Limb (tissue), 2 donors: ENCODE results near the gene OR51B2.
"Not testable (repeated sequence)": the region's sequence is repeated elsewhere in the genome, so short reads cannot be mapped to it uniquely, and the experiment has no call there.

Experiments
- DNase-seq, 2 donors: peaks; one replicate each; pipeline ENCODE4 v3.0.0-alpha.2; 2016; ENCODE audit errors: extremely low spot score in 2 of 2

The OR51B2 gene

GRCh38 chr11:5313326-5314023 is 10.6 kb downstream of the OR51B2 start:
- not testable (repeated sequence) for DNase-seq

GRCh38 chr11:5310423-5310822 is 13.7 kb downstream of the OR51B2 start:
- DNase-seq: no peak

GRCh38 chr11:5307256-5308019 is 16.7 kb downstream of the OR51B2 start:
- DNase-seq: no peak

GRCh38 chr11:5304046-5304445 is 20.1 kb downstream of the OR51B2 start:
- DNase-seq: no peak

GRCh38 chr11:5303626-5304025 is 20.5 kb downstream of the OR51B2 start:
- DNase-seq: no peak

GRCh38 chr11:5301846-5302245 is 22.3 kb downstream of the OR51B2 start, which contains the start of gene OR51B4:
Gene OR51B4, minus strand, starts transcription at chr11:5301946. Its CDS starts 0 bp downstream, at chr11:5301946.
- DNase-seq: no peak

GRCh38 chr11:5300251-5300650 is 23.8 kb downstream of the OR51B2 start:
- DNase-seq: no peak

- DNase-seq: no peak
Measured at GRCh38 chr11:5298451-5298850, 25.6 kb downstream of the OR51B2 start.

- DNase-seq: no peak
Measured at GRCh38 chr11:5297721-5298323, 26.3 kb downstream of the OR51B2 start.

- DNase-seq: not testable (repeated sequence)
Measured at GRCh38 chr11:5294342-5294995, 29.6 kb downstream of the OR51B2 start.

- no peak for DNase-seq
Measured at GRCh38 chr11:5293028-5293427, 31.1 kb downstream of the OR51B2 start.

- no peak for DNase-seq
Measured at GRCh38 chr11:5291207-5291838, 32.8 kb downstream of the OR51B2 start.

GRCh38 chr11:5290106-5290505 is 34.0 kb downstream of the OR51B2 start:
- DNase-seq: no peak

GRCh38 chr11:5289696-5290095 is 34.4 kb downstream of the OR51B2 start:
- DNase-seq: no peak

- no peak for DNase-seq
Measured at GRCh38 chr11:5288906-5289550, 35.1 kb downstream of the OR51B2 start.

- DNase-seq: no peak
Measured at GRCh38 chr11:5288108-5288905, 35.8 kb downstream of the OR51B2 start.

GRCh38 chr11:5286901-5287300 is 37.2 kb downstream of the OR51B2 start:
- DNase-seq: no peak

- DNase-seq: no peak
Measured at GRCh38 chr11:5286351-5286750, 37.7 kb downstream of the OR51B2 start.

GRCh38 chr11:5285703-5286340 is 38.3 kb downstream of the OR51B2 start:
- DNase-seq: no peak

GRCh38 chr11:5284637-5285036 is 39.5 kb downstream of the OR51B2 start:
- no peak for DNase-seq
